RWPE2 (cell line): ENCODE results near the gene KIAA1958.

Experiments used
- ATAC-seq: fragments of 200-7000 bp; cut with Tn5 transposase; 3 replicates; pipeline ENCODE4 v1.9.1; 2021; ENCODE audit warnings: low read depth
- DNase-seq: peaks from one replicate; pipeline ENCODE4 v3.0.0-alpha.2; 2020; ENCODE audit warnings: low spot score
- H3K27ac ChIP-seq: fragments of 450-650 bp; 2 replicates; pipeline ENCODE4 v1.5.1; 2017; ENCODE audit warnings: mild to moderate bottlenecking; ENCODE audit not compliant: poor library complexity, severe bottlenecking
- H3K27me3 ChIP-seq: fragments of 250-450 bp; sonication (Bioruptor Pico); 2 replicates; pipeline ENCODE4 v1.5.1; 2021; ENCODE audit warnings: mild to moderate bottlenecking, moderate library complexity; ENCODE audit not compliant: insufficient read depth, poor library complexity, severe bottlenecking
- H3K36me3 ChIP-seq: fragments of 250-450 bp; sonication (Bioruptor Pico); 2 replicates; pipeline ENCODE4 v1.5.1; 2020; ENCODE audit warnings: low read depth, mild to moderate bottlenecking, moderate library complexity
- H3K4me1 ChIP-seq: fragments of 250-450 bp; sonication (Bioruptor Pico); 2 replicates; pipeline ENCODE4 v1.5.1; 2021; ENCODE audit warnings: mild to moderate bottlenecking, moderate library complexity; ENCODE audit not compliant: insufficient read depth, poor library complexity, severe bottlenecking
- H3K4me3 ChIP-seq: fragments of 250-450 bp; sonication (Bioruptor Pico); 2 replicates; pipeline ENCODE4 v1.5.1; 2021; ENCODE audit warnings: mild to moderate bottlenecking, moderate library complexity; ENCODE audit not compliant: severe bottlenecking
- H3K9me3 ChIP-seq: fragments of 250-450 bp; sonication (Bioruptor Pico); 2 replicates; pipeline ENCODE4 v1.5.1; 2021; ENCODE audit warnings: mild to moderate bottlenecking, moderate library complexity; ENCODE audit not compliant: severe bottlenecking
- TF ChIP-seq, protein P1 (sequence below): fragments of 450-650 bp; IDR thresholded peaks from one replicate; pipeline ENCODE4 v1.5.1; 2017; ENCODE audit warnings: mild to moderate bottlenecking, moderate library complexity; ENCODE audit not compliant: poor library complexity, severe bottlenecking

Gene KIAA1958

GRCh38 chr9:112659906-112660305 lies 173.3 kb downstream of the KIAA1958 start:
- Histone ChIP-seq H3K4me1 (no peaks in the 10 kb centered on the region), H3K36me3 (no peaks in the 10 kb centered on the region), H3K9me3 (no peaks in the 10 kb centered on the region), H3K4me3 (no peak overlapping the region), H3K27ac (no peak overlapping the region), H3K27me3 (no peaks in the 10 kb centered on the region)
- TF ChIP-seq, protein P1, sequence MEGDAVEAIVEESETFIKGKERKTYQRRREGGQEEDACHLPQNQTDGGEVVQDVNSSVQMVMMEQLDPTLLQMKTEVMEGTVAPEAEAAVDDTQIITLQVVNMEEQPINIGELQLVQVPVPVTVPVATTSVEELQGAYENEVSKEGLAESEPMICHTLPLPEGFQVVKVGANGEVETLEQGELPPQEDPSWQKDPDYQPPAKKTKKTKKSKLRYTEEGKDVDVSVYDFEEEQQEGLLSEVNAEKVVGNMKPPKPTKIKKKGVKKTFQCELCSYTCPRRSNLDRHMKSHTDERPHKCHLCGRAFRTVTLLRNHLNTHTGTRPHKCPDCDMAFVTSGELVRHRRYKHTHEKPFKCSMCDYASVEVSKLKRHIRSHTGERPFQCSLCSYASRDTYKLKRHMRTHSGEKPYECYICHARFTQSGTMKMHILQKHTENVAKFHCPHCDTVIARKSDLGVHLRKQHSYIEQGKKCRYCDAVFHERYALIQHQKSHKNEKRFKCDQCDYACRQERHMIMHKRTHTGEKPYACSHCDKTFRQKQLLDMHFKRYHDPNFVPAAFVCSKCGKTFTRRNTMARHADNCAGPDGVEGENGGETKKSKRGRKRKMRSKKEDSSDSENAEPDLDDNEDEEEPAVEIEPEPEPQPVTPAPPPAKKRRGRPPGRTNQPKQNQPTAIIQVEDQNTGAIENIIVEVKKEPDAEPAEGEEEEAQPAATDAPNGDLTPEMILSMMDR: no peak
- no peak for DNase-seq
- no peak for ATAC-seq

DNA sequence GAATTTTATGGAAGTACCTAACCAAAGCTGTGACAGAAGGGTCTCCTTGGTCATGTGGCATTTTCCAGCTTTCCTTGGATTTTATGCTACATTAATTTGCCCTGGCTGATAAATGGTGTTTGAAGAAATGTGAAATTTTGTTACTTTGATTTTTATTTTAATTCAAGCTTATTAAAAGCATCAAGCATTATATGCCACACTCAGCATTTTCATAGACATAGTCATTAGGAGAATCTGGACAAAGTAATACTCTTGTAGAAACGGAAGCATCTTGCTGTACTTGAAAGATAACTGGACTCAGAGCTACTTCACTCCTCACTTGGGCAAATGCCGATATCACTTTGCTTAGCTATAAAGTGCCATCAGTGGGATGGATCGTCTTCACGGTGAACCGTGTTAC lies 177.1 kb downstream of the KIAA1958 start:
- Histone ChIP-seq H3K4me3 (no peak overlapping the region), H3K27me3 (no peaks in the 10 kb centered on the region), H3K4me1 (no peaks in the 10 kb centered on the region), H3K27ac (no peak overlapping the region), H3K9me3 (no peaks in the 10 kb centered on the region), H3K36me3 (no peaks in the 10 kb centered on the region)
- DNase-seq (no peak), ATAC-seq (no peak)
- TF ChIP-seq, protein P1: no peak

DNA sequence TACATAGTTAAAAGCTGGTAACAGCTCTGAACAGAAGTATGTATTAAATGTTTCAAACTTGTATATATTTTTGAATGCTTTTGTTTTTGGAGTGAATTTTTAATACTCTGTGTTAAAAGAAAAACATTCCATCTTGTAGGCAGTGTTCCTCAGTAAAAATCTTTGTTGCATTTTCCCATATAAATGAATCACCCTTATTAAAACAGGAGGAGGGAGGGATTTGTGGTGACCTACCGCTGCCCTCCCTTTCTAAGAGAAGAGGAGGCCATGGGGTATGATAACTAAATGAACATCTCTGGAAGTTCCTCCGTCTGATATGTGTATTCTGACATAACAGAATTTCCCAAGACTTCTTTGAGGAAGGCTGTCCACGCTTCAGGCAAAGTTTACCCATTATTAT lies 177.9 kb downstream of the KIAA1958 start:
- Histone ChIP-seq H3K27me3 (no peaks in the 10 kb centered on the region), H3K4me1 (no peaks in the 10 kb centered on the region), H3K27ac (no peak overlapping the region), H3K36me3 (no peaks in the 10 kb centered on the region), H3K4me3 (no peak overlapping the region), H3K9me3 (no peaks in the 10 kb centered on the region)
- TF ChIP-seq, protein P1: no peak
- no peak for DNase-seq
- ATAC-seq: no peak

DNA sequence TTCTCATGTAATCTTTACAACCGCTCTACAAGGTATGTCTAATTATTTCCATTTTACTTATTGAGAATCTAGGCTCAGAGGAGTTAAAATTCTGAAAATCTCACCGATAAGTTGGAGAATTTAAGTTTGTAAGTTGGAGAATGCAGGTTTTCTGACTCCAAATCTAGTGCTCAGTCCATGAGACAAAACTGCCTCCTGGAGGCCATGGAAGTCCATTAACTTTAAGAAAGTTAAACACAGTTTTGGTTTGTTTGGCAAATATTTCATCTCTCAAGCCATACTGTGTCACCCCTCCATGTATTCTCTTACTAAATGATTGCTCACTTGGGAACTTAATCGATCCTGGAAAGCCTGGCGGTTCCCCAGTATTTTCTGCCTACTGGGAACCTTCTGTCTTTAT lies 178.7 kb downstream of the KIAA1958 start:
- Histone ChIP-seq H3K27ac (no peak overlapping the region), H3K4me1 (no peaks in the 10 kb centered on the region), H3K4me3 (no peak overlapping the region), H3K9me3 (no peaks in the 10 kb centered on the region), H3K36me3 (no peaks in the 10 kb centered on the region), H3K27me3 (no peaks in the 10 kb centered on the region)
- no peak for ATAC-seq
- TF ChIP-seq, protein P1: peak; percentile 44
- no peak for DNase-seq

GRCh38 chr9:112669326-112669725 lies 182.7 kb downstream of the KIAA1958 start:
- Histone ChIP-seq H3K27me3 (no peaks in the 10 kb centered on the region), H3K36me3 (no peaks in the 10 kb centered on the region), H3K4me1 (no peaks in the 10 kb centered on the region), H3K9me3 (no peaks in the 10 kb centered on the region), H3K27ac (no peak overlapping the region), H3K4me3 (no peak overlapping the region)
- no peak for DNase-seq
- TF ChIP-seq, protein P1: no peak
- no peak for ATAC-seq
